NB4 (cell line): Measurements from ENCODE around the gene KIF5C.

ENCODE experiments used
- MYC ChIP-seq: IDR thresholded peaks from 2 replicates; pipeline ENCODE4 v1.6.1; 2011; ENCODE audit warnings: low read depth, low read length
- POLR2A ChIP-seq: IDR thresholded peaks from 2 replicates; pipeline ENCODE4 v1.6.1; 2011; ENCODE audit warnings: mild to moderate bottlenecking; ENCODE audit not compliant: insufficient read length; ENCODE audit errors: extremely low read depth
- TF ChIP-seq, protein P1 (sequence below): IDR thresholded peaks from one replicate; pipeline ENCODE4 v1.5.1; 2012; ENCODE audit warnings: low read depth, low read length
- TF ChIP-seq, protein P2 (sequence below): IDR thresholded peaks from 2 replicates; pipeline ENCODE4 v1.6.1; 2011; ENCODE audit warnings: low read depth, low read length

DNA sequence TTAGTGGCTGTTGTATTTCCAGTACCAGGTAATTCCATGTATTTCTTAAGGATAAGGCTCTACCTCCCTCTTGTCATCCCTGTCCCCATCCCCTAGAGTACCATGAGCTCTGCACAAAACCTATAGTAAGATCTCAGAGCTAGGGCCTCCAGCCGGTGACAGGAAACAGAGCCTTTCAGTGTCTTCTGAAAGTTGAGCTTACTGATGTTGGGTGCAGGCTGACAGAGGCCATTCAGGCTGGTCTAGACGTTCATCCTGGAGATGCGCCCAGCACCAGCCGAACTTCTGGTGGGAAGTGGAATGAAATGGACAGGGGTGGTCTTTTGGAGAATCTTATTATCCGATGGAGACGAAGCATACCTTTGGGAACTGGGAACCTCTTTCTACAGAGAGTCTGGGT is 146.7 kb downstream of the KIF5C start:
- TF ChIP-seq, protein P1, sequence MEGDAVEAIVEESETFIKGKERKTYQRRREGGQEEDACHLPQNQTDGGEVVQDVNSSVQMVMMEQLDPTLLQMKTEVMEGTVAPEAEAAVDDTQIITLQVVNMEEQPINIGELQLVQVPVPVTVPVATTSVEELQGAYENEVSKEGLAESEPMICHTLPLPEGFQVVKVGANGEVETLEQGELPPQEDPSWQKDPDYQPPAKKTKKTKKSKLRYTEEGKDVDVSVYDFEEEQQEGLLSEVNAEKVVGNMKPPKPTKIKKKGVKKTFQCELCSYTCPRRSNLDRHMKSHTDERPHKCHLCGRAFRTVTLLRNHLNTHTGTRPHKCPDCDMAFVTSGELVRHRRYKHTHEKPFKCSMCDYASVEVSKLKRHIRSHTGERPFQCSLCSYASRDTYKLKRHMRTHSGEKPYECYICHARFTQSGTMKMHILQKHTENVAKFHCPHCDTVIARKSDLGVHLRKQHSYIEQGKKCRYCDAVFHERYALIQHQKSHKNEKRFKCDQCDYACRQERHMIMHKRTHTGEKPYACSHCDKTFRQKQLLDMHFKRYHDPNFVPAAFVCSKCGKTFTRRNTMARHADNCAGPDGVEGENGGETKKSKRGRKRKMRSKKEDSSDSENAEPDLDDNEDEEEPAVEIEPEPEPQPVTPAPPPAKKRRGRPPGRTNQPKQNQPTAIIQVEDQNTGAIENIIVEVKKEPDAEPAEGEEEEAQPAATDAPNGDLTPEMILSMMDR, result no peak
- TF ChIP-seq POLR2A (no peak), MYC (no peak)
- TF ChIP-seq, protein P2, sequence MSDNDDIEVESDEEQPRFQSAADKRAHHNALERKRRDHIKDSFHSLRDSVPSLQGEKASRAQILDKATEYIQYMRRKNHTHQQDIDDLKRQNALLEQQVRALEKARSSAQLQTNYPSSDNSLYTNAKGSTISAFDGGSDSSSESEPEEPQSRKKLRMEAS, result no peak
